Measurements from ENCODE around the gene TEX9. TPM values are rescaled to one million over a fixed set of nuclear protein-coding genes. Genes with fewer than 3 reads are reported as not detected.

TEX9 gene
- polyA plus RNA-seq, 3 donors: 0.03 to 0.46 TPM; not detected in 1

GRCh38 chr15:56356616-56357015 is 8.6 kb upstream of the TEX9 start:
- no peaks in the 10 kb centered on the region for H3K36me3 Mint-ChIP-seq
- WGBS (ENCODE audit: insufficient coverage): no CpG with 5 or more reads among the region's 2 CpGs
- TF ChIP-seq CTCF (IDR thresholded peaks at IDR 0.05): no peak
- Histone ChIP-seq H3K4me1 (ENCODE audit: control insufficient read depth in 1 of 2, insufficient read depth in 2 of 2, low read length in 2 of 2) (no peaks in the 10 kb centered on the region), H3K27me3 (ENCODE audit: control insufficient read depth in 2 of 2, insufficient read depth in 2 of 2, low read length in 2 of 2) (no peaks in the 10 kb centered on the region), H3K4me2 (replicated peaks; ENCODE audit: extremely low read depth, low read length, poor library complexity, severe bottlenecking) (no peak overlapping the region), H3K27ac (ENCODE audit: low read depth in 1 of 2, low read length in 2 of 2) (no peak overlapping the region), H3K9me3 (replicated peaks in 1 of 2; ENCODE audit: control insufficient read depth in 1 of 2, insufficient read depth in 1 of 2, low read length in 2 of 2) (no peaks in the 10 kb centered on the region), H3K4me3 (replicated peaks in 1 of 3; ENCODE audit: low read depth in 2 of 3, low read length in 3 of 3) (no peak overlapping the region), H4K20me1 (ENCODE audit: insufficient read depth, low read length) (no peaks in the 10 kb centered on the region), H3K9ac (ENCODE audit: insufficient read depth, low read length, poor library complexity, severe bottlenecking) (no peak overlapping the region), H2AFZ (ENCODE audit: insufficient read depth, low read depth, low read length, poor library complexity, severe bottlenecking) (no peak overlapping the region), H3K79me2 (ENCODE audit: insufficient read depth, low read length) (no peaks in the 10 kb centered on the region), H3K36me3 (replicated peaks in 1 of 2; ENCODE audit: control insufficient read depth in 1 of 2, insufficient read depth in 2 of 2, low read length in 2 of 2) (no peaks in the 10 kb centered on the region)
- H3K9me3 Mint-ChIP-seq: peaks cover 0 to 4% (median 2%) of the 10 kb centered on the region in 7 donors
- DNase-seq: no peak
- H3K27me3 Mint-ChIP-seq (ENCODE audit: low read depth in 3 of 3): peaks cover 0 to 2% (median 0%) of the 10 kb centered on the region in 3 donors
- intact Hi-C loops (cut with micrococcal nuclease): no loop called here
- H3K4me3 Mint-ChIP-seq: no peak overlapping the region
- H3K4me1 Mint-ChIP-seq: peaks cover 6% of the 10 kb centered on the region
- H3K27ac Mint-ChIP-seq: no peak overlapping the region

GRCh38 chr15:56358604-56359003 is 6.6 kb upstream of the TEX9 start:
- TF ChIP-seq CTCF (IDR thresholded peaks at IDR 0.05): no peak
- Mint-ChIP-seq H3K4me1 (peaks cover 3% of the 10 kb centered on the region), H3K36me3 (no peaks in the 10 kb centered on the region), H3K9me3 (peaks cover 0 to 9% (median 4%) of the 10 kb centered on the region in 7 donors), H3K4me3 (no peak overlapping the region), H3K27me3 (ENCODE audit: low read depth in 3 of 3) (peaks cover 0 to 3% (median 0%) of the 10 kb centered on the region in 3 donors), H3K27ac (no peak overlapping the region)
- no peak overlapping the region for H2AFZ ChIP-seq (ENCODE audit: insufficient read depth, low read depth, low read length, poor library complexity, severe bottlenecking)
- no peak overlapping the region for H3K9ac ChIP-seq (ENCODE audit: insufficient read depth, low read length, poor library complexity, severe bottlenecking)
- no peak overlapping the region for H3K27ac ChIP-seq (ENCODE audit: low read depth in 1 of 2, low read length in 2 of 2)
- intact Hi-C loops (cut with micrococcal nuclease): no loop called here
- no peaks in the 10 kb centered on the region for H4K20me1 ChIP-seq (ENCODE audit: insufficient read depth, low read length)
- no peaks in the 10 kb centered on the region for H3K9me3 ChIP-seq (replicated peaks in 1 of 2; ENCODE audit: control insufficient read depth in 1 of 2, insufficient read depth in 1 of 2, low read length in 2 of 2)
- DNase-seq: no peak
- H3K27me3 ChIP-seq (ENCODE audit: control insufficient read depth in 2 of 2, insufficient read depth in 2 of 2, low read length in 2 of 2): no peaks in the 10 kb centered on the region
- H3K4me2 ChIP-seq (replicated peaks; ENCODE audit: extremely low read depth, low read length, poor library complexity, severe bottlenecking): no peak overlapping the region
- WGBS (ENCODE audit: insufficient coverage): no CpG with 5 or more reads among the region's 7 CpGs
- no peaks in the 10 kb centered on the region for H3K4me1 ChIP-seq (ENCODE audit: control insufficient read depth in 1 of 2, insufficient read depth in 2 of 2, low read length in 2 of 2)
- no peak overlapping the region for H3K4me3 ChIP-seq (replicated peaks in 1 of 3; ENCODE audit: low read depth in 2 of 3, low read length in 3 of 3)
- no peaks in the 10 kb centered on the region for H3K79me2 ChIP-seq (ENCODE audit: insufficient read depth, low read length)
- H3K36me3 ChIP-seq (replicated peaks in 1 of 2; ENCODE audit: control insufficient read depth in 1 of 2, insufficient read depth in 2 of 2, low read length in 2 of 2): no peaks in the 10 kb centered on the region
